Measurements from ENCODE around the gene LRRC47.

LRRC47 gene

DNA sequence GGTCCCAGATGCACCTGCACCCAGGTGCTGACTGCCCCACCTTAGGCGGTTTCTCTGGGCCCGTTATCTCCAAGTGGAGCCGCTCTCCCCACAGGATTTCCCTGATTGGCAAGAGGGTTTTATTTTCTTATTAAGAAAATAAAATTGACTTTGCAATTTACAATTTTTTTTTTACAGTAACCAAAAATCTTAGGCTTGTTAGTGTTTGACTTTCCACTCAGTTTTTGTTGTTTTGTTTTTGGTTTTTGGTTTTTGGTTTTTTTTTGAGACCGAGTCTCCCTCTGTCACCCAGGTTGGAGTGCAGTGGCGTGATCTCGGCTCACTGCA is 48.8 kb downstream of the LRRC47 start:
- DNase-seq (ENCODE audit: low spot score) = no peak

DNA sequence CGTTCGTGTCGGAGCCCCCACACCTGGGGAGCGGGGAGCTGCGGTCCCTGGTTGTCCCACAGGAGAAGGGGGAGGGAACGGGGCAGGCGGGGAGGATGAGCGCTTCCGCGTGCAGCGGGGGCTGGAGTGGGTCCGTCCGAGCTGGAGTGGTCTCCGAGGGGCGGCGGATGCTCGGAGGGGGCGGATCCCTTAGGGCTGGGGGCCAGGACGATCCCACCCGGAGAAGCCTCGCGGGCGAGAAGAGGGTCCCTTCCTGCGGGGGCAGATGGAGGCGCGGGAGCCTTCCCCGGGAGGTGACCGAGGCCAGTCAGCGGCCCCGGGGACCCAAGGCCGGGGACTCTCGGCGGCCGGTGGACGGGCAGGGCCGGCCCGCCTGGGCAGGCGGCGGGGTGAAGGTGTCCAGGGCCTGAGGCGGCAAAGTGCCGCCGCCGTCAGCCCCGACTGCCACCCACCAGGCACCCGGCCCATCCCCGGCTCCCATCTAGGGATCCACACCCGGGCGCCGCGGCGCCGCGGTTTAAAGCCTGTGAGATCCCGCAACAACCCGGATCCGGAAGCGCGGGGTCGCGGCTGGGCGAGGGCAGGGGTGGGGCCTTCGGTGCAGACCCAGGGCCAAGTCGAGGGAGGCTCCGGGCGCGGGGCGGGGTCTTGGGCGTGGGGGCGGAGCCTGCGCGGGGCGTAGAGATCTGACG is 49.3 kb downstream of the LRRC47 start:
- peak; percentile 93 for DNase-seq (ENCODE audit: low spot score)

DNA sequence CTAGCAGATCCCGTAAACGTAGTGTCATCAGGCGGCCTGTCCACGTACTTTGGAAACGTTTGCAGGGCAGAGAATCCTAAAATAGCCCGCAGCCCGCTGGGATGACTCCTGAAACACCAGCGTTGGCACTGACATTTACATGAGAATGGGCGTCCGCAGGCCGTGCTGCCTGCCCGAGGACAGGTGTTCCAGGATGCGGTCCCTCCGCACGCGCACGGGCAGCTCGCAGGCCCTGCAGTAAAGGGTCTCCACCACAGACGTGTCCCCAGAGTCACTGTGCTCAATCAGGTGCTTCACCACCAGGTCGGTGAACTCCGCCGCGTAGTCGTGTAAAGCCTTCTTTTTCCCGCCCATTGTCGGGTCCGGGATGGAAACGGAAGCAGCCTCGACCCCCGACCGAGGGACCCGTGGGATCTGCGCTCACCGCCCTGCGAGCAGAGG is 49.9 kb downstream of the LRRC47 start:
- DNase-seq (ENCODE audit: low spot score) = no peak

DNA sequence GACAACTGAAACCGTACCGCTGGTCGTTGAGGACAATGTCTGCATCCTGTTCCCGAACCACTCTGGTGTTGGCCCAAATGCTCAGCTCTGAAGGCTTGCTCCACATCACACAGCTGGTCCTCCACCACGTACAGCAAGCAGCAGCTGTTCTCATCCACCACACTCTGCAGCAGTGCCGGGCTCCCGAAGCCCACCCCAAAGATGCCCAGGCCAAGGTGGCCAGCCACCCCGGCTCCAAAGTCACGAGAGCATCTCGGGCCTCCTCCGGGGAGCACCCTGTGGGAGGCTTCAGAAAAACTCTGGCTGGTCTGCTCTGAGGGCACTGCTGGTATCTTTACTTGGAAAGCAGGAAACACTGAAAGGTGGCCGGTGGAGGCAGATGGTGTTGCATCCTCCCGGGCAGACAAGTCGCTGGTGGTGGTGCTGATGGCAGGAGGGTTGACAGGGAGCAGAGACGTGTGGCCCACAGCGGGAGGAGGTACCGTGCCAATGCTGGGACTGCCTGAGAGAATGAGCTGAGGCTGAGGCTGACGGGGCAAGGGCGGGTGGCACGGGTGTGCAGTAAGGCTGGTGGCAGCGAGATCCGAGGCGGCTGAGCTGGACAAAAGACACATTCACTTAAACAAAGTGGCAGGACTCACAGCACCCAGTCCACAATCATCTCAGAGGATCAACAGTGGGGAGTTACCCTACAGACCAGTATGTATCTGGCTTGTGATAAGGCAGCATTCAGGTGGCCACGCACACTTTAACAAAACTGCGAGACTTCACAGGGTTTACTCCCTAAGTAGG is 50.5 kb downstream of the LRRC47 start:
- DNase-seq (ENCODE audit: low spot score) = no peak

DNA sequence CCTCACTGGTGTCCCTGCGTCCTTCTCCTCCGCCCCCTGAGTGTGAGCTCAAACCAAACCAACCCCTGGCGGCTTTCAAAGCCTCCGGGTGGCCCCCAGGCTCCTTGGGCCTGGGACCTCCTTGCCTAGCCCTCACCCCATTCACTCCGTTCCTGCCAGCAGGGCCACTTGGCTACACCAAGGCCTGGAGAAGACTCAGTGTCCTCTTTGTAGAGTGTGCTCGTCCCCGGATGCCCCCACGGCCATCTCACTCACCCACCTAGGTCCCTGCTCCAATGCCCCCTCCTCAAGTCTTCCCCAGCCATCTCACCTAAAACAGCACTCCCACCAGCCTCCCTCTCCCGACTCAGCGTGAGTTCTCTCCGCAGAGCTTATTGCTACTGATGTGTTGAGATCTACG is 51.2 kb downstream of the LRRC47 start:
- no peak for DNase-seq (ENCODE audit: low spot score)

DNA sequence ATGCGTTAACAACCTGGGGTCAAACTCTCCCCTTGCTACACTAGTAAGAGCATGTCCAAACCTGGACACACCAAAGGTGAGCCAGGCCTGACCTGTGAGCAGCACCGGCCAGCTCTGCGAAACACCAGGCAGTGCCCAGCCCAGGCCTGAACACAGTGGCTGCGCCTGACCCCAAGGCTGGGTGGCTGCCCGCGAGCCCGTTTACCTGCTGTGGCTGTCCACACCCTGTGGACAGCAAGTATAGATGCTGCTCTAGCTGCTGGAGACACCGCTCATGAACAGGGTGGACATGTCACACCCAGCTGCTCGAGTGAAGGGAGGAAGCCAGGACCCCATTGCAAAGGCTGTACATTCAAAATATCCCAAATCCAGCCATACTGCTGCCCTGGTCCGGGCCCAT is 51.7 kb downstream of the LRRC47 start:
- DNase-seq (ENCODE audit: low spot score) = no peak

DNA sequence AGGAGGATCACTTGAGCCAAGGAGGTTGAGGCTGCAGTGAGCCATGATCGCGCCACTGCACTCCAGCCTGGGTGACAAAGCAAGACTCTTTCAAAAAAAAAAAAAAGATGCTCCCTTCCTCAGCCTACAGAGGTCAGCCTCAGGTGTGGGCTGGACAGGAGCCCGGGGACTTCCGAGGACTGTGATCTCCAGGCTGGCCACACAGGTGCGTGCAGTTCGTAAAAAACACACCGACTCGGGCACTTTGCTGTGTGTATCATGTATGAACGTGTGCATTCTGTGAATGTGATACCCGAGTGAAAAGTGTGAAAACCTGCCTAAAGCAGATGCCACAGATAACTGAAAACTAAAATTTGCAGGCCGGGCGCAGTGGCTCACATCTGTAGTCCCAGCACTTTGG is 52.5 kb downstream of the LRRC47 start:
- no peak for DNase-seq (ENCODE audit: low spot score)

DNA sequence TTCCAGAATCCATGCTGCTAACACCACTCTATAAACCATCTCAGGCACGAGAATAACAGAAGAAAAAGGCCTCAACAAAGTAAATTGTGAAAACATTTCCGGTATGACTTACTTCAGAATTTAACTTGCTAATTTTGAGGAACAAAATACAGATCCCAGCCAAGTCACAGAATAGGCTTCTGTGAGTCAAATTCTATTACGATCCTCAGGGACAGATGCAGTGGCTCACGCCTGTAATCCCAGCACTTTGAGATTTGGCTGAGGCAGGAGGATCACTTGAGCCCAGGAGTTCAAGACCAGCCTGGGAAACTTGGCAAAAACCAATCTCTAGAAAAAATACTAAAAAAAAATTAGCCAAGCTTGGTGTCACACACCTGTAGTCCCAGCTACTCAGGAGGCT is 52.9 kb downstream of the LRRC47 start:
- DNase-seq (ENCODE audit: low spot score) = no peak

DNA sequence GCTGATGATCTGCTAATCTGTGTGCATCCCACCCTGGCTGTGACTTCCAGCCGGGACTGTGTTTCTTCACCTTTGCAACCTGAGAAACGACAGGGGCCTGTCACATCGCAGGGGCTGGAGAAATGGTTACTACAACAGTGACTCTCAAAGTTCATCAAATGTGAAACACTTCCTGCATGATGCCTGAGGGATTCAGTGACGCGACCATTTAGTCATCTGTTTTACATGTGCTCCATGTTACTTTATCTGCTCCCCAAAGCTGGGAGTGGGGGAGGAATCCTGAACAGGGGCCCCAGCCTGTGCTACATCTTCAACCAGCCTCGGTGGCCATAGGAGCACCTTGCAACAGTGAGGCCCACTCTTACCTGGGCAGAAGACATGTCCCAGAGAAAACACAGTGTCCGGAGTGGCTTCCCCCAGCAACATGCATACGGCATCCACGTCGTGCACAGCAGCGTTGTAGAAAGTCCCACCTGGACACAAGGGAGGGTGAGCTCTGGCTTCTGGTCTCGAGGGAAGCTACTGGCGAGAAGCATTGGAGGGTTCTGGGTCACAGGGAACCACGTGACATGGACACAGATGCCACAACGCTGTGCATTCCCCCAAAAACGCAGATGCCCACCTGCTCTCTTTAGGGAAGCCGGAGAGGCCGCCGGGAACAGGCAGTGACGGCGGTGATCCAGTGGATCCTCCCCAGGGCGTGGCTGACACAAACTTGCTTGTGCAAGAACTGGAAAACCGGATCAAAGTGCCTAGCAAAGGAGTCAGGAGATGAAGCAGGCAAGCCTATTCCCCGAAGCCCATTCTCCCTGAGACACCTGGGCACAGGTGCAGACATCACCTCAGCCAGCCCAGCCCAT is 53.6 kb downstream of the LRRC47 start:
- no peak for DNase-seq (ENCODE audit: low spot score)

DNA sequence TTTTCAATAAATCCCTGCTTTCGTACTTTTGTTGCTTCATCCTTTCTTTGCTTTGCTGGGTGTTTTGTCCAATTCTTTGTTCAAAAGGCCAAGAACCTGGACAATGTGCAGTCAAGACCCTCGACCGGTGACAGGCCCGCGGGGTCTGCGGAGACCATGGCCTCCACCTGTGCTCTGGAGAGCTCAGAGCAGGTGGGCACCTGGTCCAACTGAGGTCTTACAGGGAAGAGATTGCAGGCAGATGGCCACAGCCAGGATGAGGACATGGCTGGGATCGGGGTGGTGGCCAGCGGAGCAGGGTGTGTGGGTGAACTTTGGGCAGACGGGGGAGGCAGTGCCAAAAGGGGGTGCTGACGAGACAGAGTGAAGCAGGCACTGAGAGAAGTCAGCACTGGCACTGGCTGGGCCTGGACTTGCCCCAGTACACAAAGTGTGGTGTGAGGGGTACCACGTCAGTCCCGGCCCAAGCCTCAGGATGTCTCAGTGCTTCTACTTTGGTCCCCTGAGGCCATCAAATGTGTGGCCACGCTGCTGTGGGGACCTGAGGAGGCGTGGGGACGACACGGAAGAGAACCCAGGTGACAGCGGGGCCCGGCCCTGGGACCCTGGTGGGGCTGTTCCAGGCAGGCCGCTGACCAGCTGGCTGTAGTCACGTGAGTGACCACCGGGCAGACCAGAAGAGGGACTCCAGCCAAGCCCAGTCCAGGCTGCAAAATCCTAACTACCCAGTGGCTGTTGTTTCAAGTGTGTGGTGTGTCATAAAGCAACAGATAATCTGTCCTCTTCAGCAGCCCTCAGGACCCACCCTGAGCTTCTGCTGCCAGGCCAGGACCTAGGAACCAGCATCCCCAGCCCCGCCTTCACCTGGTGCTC is 54.5 kb downstream of the LRRC47 start:
- no peak for DNase-seq (ENCODE audit: low spot score)

DNA sequence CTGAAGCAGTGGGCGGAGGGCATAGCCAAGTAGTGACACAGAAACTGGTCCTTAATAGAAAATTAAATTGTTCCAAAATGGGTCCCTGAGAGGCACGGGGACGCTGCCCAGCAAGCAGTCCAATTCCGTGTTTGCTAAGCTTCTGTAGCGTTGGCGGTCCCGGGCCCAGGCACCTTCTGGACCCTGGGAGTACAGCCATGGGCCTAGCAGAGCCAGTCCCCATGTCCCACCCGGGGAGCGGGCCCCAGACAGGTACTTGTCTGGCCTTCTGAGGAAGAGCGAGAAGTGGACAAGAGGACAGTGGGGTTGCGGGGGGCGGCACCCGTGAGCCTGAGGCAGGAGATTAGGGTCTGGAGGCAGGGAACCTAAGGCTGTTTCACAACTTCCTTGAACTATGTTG is 55.5 kb downstream of the LRRC47 start:
- DNase-seq (ENCODE audit: low spot score) = no peak

DNA sequence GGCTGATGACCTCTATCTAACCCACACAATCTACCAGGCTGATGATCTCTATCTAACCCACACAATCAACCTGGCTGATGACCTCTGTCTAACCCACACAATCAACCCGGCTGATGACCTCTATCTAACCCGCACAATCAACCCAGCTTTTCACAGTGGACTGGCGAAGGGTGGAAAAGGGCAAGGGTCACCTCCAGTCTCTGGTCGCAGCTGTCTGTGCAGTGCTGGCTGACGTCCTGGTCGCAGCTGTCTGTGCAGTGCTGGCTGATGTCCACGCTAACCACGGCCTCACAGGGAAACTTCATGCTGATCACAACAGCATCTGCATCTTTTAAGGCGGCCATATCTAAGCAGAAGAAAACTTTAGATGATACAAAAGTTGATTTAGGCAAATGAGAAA is 56.3 kb downstream of the LRRC47 start:
- no peak for DNase-seq (ENCODE audit: low spot score)

DNA sequence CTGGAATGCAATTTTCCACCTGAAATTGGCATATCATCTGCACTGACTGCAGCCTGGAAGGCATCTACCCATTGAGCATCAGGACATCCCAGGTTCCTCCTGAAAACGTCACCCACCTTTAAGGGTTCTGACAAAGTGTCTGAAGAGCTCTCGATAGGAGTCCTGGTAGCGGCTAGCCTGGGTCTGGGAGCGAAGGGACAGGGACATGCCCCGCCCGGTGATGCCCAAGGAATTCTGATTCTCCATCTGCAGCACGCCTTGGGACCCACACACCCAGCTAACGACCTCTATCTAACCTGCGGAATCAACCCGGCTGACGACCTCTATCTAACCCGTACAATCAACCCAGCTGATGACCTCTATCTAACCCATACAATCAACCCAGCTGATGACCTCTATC is 57.4 kb downstream of the LRRC47 start:
- no peak for DNase-seq (ENCODE audit: low spot score)

DNA sequence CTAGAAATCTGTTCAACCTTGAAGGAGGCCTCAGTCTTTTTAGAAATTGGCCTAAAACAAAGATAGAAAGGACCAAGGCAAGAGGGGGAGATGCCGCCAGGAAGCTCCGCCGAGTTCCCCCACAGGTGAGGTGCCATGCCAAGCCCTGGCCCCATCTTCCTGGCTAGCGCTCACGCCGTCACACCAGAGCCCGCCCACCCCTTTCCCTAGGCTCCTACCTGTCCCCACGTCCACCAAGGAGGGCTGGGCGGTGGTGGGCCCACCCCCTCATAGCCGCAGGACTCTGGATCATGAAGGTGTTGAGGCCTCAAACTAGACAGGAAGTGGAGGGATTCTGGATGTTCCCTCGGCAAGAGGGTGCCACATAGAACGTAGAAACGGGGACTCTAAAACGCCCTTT is 59.6 kb downstream of the LRRC47 start:
- no peak for DNase-seq (ENCODE audit: low spot score)

DNA sequence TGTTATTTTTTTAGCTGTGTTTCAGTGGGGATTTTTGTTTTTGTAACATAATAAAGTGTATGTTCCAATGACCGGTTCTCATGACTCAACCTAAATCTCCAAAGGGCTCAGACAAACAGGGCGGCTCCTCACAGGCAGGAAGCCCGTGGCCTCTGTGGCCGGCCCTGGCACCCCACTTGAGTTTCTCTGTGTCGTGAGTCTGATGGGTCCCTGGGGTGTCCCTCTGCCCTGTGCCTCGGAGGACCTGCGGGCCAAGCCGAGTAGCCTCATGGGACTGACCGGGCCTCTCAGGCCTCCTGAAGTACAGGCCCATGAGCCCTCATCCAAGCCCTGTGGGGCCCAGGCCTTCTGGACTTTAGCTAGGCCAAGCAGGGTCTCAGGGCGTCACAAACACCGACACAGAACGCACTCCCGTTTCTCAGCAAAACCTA is 60.2 kb downstream of the LRRC47 start:
- DNase-seq (ENCODE audit: low spot score) = no peak

DNA sequence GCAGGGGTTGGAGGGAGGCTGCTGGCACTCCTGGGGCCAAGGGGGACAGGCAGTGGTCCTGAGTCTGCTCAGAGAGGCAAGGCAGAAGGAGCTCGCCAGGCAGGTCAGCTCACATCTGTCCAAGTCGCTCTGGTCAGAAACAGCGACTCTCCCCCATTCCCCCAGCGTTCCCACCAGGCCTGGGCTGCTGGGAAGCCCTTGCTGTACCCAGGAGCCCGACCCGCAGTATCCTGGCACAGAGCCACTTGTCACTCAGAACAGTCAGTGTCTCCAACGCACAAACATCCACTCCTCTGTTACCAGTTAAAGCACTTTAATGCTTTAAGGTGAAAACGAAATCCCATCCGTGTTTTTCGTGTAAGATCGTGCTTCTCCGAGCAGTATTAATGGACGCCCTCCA is 60.6 kb downstream of the LRRC47 start:
- DNase-seq (ENCODE audit: low spot score) = no peak

DNA sequence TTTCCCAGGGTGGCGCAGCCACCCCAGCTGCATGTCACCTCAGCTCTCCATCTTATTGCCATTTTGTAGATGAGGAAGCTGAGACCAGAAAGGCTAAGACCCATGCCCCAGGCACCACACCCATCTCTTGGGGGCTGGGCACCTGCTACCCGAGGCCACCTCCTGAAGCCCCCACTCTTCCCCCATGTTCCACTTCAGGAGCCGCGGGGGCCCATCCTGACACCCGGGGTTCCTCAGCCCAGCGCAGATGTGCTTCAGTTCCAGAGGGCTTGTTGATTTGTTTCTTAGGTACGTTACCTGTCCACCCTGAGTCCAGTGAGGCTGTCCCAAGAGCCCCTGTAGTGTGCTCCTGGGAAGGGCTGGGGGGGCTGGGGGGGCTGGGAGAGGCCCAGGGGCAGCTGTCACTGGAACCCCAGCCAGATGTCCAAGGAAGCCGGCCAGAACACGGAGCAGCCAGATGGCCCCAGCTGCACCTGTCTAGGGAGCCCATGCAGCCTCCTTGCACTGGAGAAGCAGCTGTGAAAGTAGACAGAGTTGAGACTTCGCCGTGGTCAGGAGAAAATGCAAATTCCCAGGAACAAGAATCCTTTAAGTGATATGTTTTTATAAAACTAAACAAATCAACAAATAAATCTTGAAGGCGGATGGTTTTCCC is 61.1 kb downstream of the LRRC47 start:
- no peak for DNase-seq (ENCODE audit: low spot score)

DNA sequence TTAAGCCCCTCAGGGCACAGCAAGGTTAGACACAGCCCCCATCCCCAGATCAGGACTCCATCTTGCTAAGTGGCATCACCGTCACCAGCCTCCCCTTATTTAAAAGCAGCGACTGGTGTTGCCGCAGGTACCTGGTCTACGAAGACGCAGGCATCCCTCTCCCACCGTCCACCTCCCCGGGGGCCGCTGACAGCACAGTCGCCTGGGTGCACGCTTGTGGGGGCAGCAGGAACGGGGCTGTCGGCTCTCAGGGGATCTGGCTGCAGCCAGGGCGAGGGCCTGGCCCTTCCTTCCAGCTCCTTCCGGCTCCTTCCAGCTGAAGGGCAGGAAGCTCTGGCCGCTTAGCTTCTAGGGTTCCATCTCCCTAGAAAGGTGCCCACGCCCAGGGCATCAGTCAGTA is 61.7 kb downstream of the LRRC47 start:
- no peak for DNase-seq (ENCODE audit: low spot score)

DNA sequence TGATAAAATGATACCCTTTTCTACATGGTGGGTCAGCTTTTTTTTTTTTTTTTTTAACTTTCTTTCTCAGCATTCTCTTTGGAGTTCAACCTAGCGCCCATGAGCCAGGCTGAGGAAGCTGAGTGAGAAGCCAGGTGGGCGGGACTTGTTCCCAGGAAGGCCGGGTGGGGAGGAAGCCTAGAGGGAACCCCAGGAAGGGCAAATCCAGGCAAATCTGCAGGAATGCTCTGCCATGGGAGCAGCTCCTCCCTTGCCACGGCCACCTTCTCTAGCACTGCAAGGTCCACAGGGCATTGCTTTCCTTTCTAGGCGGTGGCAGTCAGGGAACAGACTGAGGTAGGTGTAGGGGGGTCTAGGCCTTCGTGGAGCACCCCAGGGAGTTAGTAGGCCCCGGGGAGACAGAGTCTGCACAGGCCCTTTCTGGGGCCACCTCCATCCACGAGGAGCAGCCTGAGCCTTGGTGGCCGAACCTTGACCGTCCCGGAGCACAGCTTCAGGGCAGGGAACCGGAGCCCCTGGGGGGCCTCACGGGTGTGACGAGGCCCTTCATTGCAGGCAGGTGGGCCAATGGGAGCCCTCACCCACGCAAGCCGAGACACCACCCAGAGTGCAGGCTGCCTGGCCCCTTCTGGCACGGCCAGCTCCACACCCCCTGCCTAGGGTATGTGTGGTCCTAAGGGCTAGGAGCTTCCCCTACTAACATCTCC is 62.3 kb downstream of the LRRC47 start:
- no peak for DNase-seq (ENCODE audit: low spot score)

DNA sequence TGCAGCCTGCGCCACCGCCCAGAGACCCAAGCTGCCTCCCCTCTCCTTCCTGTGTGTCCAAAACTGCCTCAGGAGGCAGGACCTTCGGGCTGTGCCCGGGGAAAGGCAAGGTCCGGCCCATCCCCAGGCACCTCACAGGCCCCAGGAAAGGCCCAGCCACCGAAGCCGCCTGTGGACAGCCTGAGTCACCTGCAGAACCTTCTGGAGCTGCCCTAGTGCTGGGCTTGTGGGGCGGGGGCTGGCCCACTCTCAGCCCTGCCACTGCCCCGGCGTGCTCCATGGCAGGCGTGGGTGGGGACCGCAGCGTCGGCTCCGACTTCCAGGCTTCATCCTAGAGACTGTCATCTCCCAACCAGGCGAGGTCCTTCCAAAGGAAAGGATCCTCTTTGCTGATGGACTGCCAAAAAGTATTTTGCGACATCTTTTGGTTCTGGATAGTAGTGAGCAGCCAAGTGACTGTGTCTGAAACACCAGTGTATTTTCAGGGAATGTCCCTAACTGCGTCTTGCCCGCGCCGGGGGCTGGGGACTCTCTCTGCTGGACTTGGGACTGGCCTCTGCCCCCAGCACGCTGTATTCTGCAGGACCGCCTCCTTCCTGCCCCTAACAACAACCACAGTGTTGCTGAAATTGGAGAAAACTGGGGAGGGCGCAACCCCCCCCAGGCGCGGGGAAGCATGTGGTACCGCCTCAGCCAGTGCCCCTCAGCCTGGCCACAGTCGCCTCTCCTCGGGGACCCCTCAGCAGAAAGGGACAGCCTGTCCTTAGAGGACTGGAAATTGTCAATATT is 63.0 kb downstream of the LRRC47 start:
- DNase-seq (ENCODE audit: low spot score) = no peak

Data from germinal center (tissue), 1 donor.